HEK293 (cell line): Measurements from ENCODE around the gene VPS11.
A peak's percentile ranks its signal among the peaks of the same experiment; 100 is the strongest.

Experiments used
- BCL11B ChIP-seq: fragments of 450-650 bp; formaldehyde crosslinking; IDR thresholded peaks from 2 replicates; pipeline ENCODE4 v1.5.1; 2016; ENCODE audit warnings: low read depth, missing biosample characterization, missing genetic modification characterization
- CTCF ChIP-seq: fragments of 450-650 bp; formaldehyde crosslinking; IDR thresholded peaks from 2 replicates; pipeline ENCODE4 v1.5.1; 2016; ENCODE audit warnings: missing biosample characterization, missing genetic modification characterization
- FEZF1 ChIP-seq: fragments of 450-650 bp; formaldehyde crosslinking; IDR thresholded peaks from 2 replicates; pipeline ENCODE4 v1.5.1; 2016; ENCODE audit warnings: missing biosample characterization, missing genetic modification characterization
- HOXC10 ChIP-seq: sonication (generic); formaldehyde crosslinking; IDR thresholded peaks from 2 replicates; pipeline ENCODE4 v1.8.1; 2023; ENCODE audit warnings: mild to moderate bottlenecking, missing genetic modification reagents
- KLF1 ChIP-seq: fragments of 450-650 bp; formaldehyde crosslinking; IDR thresholded peaks from 2 replicates; pipeline ENCODE4 v1.5.1; 2016; ENCODE audit warnings: missing biosample characterization, missing genetic modification characterization
- KLF8 ChIP-seq: fragments of 450-650 bp; formaldehyde crosslinking; IDR thresholded peaks from 2 replicates; pipeline ENCODE4 v1.5.1; 2016; ENCODE audit warnings: missing biosample characterization, missing genetic modification characterization
- PRDM1 ChIP-seq: fragments of 450-650 bp; formaldehyde crosslinking; IDR thresholded peaks from 2 replicates; pipeline ENCODE4; 2016; ENCODE audit warnings: missing biosample characterization, missing genetic modification characterization
- SP3 ChIP-seq: fragments of 450-650 bp; formaldehyde crosslinking; IDR thresholded peaks from 2 replicates; pipeline ENCODE4 v1.5.1; 2016; ENCODE audit warnings: missing biosample characterization, missing genetic modification characterization
- SP7 ChIP-seq: fragments of 450-650 bp; formaldehyde crosslinking; IDR thresholded peaks from 2 replicates; pipeline ENCODE4 v1.5.1; 2016; ENCODE audit warnings: missing biosample characterization, missing genetic modification characterization
- TRIM28 ChIP-seq: IDR thresholded peaks from 2 replicates; pipeline ENCODE4 v1.6.1; 2011; ENCODE audit warnings: low read length, control low read depth, borderline replicate concordance
- ZBTB6 ChIP-seq: fragments of 450-650 bp; formaldehyde crosslinking; IDR thresholded peaks from 2 replicates; pipeline ENCODE4 v1.5.1; 2017; ENCODE audit warnings: missing biosample characterization, missing genetic modification characterization
- ZBTB7A ChIP-seq: fragments of 450-650 bp; formaldehyde crosslinking; IDR thresholded peaks from 2 replicates; pipeline ENCODE4 v1.5.1; 2016; ENCODE audit warnings: low read depth, missing biosample characterization, missing genetic modification characterization
- ZEB2 ChIP-seq: fragments of 450-650 bp; formaldehyde crosslinking; IDR thresholded peaks from 2 replicates; pipeline ENCODE4 v1.5.1; 2016; ENCODE audit warnings: missing biosample characterization, missing genetic modification characterization
- ZNF132 ChIP-seq: fragments of 450-650 bp; formaldehyde crosslinking; IDR thresholded peaks from 2 replicates; pipeline ENCODE4 v1.5.1; 2017; ENCODE audit warnings: missing biosample characterization, missing genetic modification characterization, borderline replicate concordance
- ZNF175 ChIP-seq: fragments of 450-650 bp; formaldehyde crosslinking; IDR thresholded peaks from 2 replicates; pipeline ENCODE4 v1.5.1; 2016; ENCODE audit warnings: missing biosample characterization, missing genetic modification characterization
- ZNF221 ChIP-seq: fragments of 450-650 bp; formaldehyde crosslinking; IDR thresholded peaks from 2 replicates; pipeline ENCODE4 v1.5.1; 2017; ENCODE audit warnings: missing biosample characterization, missing genetic modification characterization, borderline replicate concordance
- ZNF302 ChIP-seq: fragments of 450-650 bp; formaldehyde crosslinking; IDR thresholded peaks from 2 replicates; pipeline ENCODE4 v1.5.1; 2016; ENCODE audit warnings: missing biosample characterization, missing genetic modification characterization, low read depth
- ZNF341 ChIP-seq: fragments of 450-650 bp; formaldehyde crosslinking; IDR thresholded peaks from 2 replicates; pipeline ENCODE4; 2016; ENCODE audit warnings: low read depth, missing biosample characterization, missing genetic modification characterization
- ZNF394 ChIP-seq: fragments of 450-650 bp; formaldehyde crosslinking; IDR thresholded peaks from 2 replicates; pipeline ENCODE4 v1.5.1; 2016; ENCODE audit warnings: missing biosample characterization, missing genetic modification characterization, mild to moderate bottlenecking, moderate library complexity, borderline replicate concordance
- ZNF423 ChIP-seq: fragments of 450-650 bp; formaldehyde crosslinking; IDR thresholded peaks from 2 replicates; pipeline ENCODE4 v1.5.1; 2016; ENCODE audit warnings: missing biosample characterization, missing genetic modification characterization
- ZNF555 ChIP-seq: fragments of 450-650 bp; formaldehyde crosslinking; conservative IDR thresholded peaks from 2 replicates; pipeline ENCODE4 v1.5.1; 2017; ENCODE audit warnings: missing biosample characterization, mild to moderate bottlenecking, missing genetic modification characterization, inconsistent platforms
- ZNF580 ChIP-seq: fragments of 450-650 bp; formaldehyde crosslinking; IDR thresholded peaks from 2 replicates; pipeline ENCODE4 v1.5.1; 2016; ENCODE audit warnings: missing biosample characterization, missing genetic modification characterization
- ZNF629 ChIP-seq: fragments of 450-650 bp; formaldehyde crosslinking; IDR thresholded peaks from 2 replicates; pipeline ENCODE4 v1.5.1; 2017; ENCODE audit warnings: missing biosample characterization, missing genetic modification characterization
- ZNF843 ChIP-seq: fragments of 450-650 bp; formaldehyde crosslinking; IDR thresholded peaks from 2 replicates; pipeline ENCODE4 v1.5.1; 2016; ENCODE audit warnings: missing biosample characterization, missing genetic modification characterization
- ZSCAN16 ChIP-seq: fragments of 450-650 bp; formaldehyde crosslinking; IDR thresholded peaks from 2 replicates; pipeline ENCODE4 v1.5.1; 2016; ENCODE audit warnings: missing biosample characterization, missing genetic modification characterization
- ZSCAN23 ChIP-seq: fragments of 450-650 bp; formaldehyde crosslinking; IDR thresholded peaks from 2 replicates; pipeline ENCODE4 v1.5.1; 2016; ENCODE audit warnings: missing biosample characterization, missing genetic modification characterization
- TF ChIP-seq, protein P1 (sequence below): fragments of 450-650 bp; formaldehyde crosslinking; IDR thresholded peaks from 2 replicates; pipeline ENCODE4 v1.5.1; 2016; ENCODE audit warnings: missing biosample characterization, missing genetic modification characterization
- TF ChIP-seq, protein P2 (sequence below): fragments of 450-650 bp; formaldehyde crosslinking; IDR thresholded peaks from 2 replicates; pipeline ENCODE4 v1.5.1; 2016; ENCODE audit warnings: missing biosample characterization, missing genetic modification characterization

Gene VPS11

DNA sequence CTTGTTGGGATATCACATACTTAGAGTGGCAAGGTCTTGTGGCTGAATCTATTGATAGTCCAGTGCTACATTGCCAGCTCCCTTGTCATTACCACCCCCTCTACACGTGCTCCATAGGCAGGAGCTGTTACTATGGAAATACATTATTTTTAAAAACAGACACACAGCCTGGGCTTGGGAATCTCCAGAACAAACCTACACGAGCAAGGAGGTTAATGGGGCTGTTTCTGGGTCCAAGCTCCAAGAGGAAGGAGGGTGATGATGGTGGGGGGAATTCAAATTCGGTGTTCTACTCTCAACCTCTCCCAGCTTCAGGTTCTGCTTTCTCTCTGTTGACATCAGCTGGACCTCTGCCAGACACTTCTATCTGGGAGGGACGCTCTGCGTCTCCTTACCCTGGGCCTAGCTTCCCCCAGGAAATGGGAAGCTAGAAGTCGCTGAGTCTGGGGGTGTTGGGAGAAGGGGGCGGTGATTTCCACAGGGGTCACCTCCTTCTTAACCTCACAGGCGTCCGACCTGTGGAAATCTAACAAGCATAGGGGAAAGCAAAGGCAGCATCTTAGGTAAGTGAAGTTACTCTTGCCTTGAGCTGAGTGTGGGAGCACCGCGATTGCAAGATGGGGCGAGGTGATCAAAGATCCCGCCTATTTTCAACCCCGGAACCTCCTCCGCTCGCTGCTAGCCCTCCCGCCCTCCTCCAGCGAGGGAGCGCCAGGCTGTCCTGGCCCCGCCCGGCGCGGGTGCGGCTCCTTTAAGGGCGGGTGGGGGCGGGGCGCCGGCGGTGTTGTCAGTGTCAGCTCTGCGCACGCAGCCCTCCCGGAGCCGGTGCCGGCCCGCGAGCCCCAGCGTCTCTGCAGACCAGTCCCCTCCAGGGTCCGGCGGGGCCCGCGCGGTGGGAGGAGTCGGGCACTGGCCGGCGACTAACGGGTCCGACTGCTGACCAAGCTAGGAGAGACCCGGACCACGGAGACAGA lies 39.2 kb downstream of the VPS11 start, which contains the start of gene C2CD2L (continued):
- TF ChIP-seq, protein P1, sequence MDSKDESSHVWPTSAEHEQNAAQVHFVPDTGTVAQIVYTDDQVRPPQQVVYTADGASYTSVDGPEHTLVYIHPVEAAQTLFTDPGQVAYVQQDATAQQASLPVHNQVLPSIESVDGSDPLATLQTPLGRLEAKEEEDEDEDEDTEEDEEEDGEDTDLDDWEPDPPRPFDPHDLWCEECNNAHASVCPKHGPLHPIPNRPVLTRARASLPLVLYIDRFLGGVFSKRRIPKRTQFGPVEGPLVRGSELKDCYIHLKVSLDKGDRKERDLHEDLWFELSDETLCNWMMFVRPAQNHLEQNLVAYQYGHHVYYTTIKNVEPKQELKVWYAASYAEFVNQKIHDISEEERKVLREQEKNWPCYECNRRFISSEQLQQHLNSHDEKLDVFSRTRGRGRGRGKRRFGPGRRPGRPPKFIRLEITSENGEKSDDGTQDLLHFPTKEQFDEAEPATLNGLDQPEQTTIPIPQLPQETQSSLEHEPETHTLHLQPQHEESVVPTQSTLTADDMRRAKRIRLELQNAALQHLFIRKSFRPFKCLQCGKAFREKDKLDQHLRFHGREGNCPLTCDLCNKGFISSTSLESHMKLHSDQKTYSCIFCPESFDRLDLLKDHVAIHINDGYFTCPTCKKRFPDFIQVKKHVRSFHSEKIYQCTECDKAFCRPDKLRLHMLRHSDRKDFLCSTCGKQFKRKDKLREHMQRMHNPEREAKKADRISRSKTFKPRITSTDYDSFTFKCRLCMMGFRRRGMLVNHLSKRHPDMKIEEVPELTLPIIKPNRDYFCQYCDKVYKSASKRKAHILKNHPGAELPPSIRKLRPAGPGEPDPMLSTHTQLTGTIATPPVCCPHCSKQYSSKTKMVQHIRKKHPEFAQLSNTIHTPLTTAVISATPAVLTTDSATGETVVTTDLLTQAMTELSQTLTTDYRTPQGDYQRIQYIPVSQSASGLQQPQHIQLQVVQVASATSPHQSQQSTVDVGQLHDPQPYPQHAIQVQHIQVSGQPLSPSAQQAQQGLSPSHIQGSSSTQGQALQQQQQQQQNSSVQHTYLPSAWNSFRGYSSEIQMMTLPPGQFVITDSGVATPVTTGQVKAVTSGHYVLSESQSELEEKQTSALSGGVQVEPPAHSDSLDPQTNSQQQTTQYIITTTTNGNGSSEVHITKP (tag by site-specific recombination): peak; percentile 96
- TF ChIP-seq PRDM1 (tag by site-specific recombination): 0 out of 2 replicates have a peak, but pooled peaks have one; percentile 31
- TF ChIP-seq ZNF175 (tag by site-specific recombination): no peak
- TF ChIP-seq ZSCAN16 (tag by site-specific recombination): no peak
- TF ChIP-seq ZNF132 (tag by site-specific recombination): no peak
- TF ChIP-seq ZNF221 (tag by site-specific recombination): no peak
- peak; percentile 65 for TF ChIP-seq SP7 (tag by site-specific recombination)
- no peak for TF ChIP-seq ZNF302 (tag by site-specific recombination)
- no peak for TF ChIP-seq FEZF1
- no peak for TF ChIP-seq BCL11B (tag by site-specific recombination)
- TF ChIP-seq KLF8 (tag by site-specific recombination): peak; percentile 54; the same call in 1 of the 2 replicates
- no peak for TF ChIP-seq ZSCAN23
- TF ChIP-seq TRIM28: no peak
- TF ChIP-seq SP3 (tag by site-specific recombination): peak; percentile 76
- TF ChIP-seq ZNF423 (tag by site-specific recombination): no peak
- peak; percentile 48 for TF ChIP-seq KLF1 (tag by site-specific recombination)
- TF ChIP-seq ZNF580 (tag by site-specific recombination): no peak
- no peak for TF ChIP-seq CTCF
- 0 out of 2 replicates have a peak, but pooled peaks have one; percentile 28 for TF ChIP-seq ZEB2
- no peak for TF ChIP-seq HOXC10
- TF ChIP-seq ZNF843: no peak
- TF ChIP-seq ZNF394 (tag by site-specific recombination): peak; percentile 48; the same call in 1 of the 2 replicates
- TF ChIP-seq, protein P2, sequence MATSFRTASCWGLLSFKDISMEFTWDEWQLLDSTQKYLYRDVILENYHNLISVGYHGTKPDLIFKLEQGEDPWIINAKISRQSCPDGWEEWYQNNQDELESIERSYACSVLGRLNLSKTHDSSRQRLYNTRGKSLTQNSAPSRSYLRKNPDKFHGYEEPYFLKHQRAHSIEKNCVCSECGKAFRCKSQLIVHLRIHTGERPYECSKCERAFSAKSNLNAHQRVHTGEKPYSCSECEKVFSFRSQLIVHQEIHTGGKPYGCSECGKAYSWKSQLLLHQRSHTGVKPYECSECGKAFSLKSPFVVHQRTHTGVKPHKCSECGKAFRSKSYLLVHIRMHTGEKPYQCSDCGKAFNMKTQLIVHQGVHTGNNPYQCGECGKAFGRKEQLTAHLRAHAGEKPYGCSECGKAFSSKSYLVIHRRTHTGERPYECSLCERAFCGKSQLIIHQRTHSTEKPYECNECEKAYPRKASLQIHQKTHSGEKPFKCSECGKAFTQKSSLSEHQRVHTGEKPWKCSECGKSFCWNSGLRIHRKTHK (tag by site-specific recombination): no peak
- no peak for TF ChIP-seq ZBTB6 (tag by site-specific recombination)
- no peak for TF ChIP-seq ZNF555 (tag by site-specific recombination)
- TF ChIP-seq ZNF629 (tag by site-specific recombination): 0 out of 2 replicates have a peak, but pooled peaks have one; percentile 23
- peak; percentile 39; the same call in 1 of the 2 replicates for TF ChIP-seq ZNF341 (tag by site-specific recombination)
- TF ChIP-seq ZBTB7A (tag by site-specific recombination): 0 out of 2 replicates have a peak, but pooled peaks have one; percentile 45
